HG03097 (cell line): ENCODE data around the gene PTPRN2.

Experiments
- ATAC-seq: cut with Tn5 transposase; IDR thresholded peaks from one replicate; pipeline ENCODE4 v1.9.1; 2021; ENCODE audit not compliant: unreplicated experiment, low FRiP score

The PTPRN2 gene

DNA sequence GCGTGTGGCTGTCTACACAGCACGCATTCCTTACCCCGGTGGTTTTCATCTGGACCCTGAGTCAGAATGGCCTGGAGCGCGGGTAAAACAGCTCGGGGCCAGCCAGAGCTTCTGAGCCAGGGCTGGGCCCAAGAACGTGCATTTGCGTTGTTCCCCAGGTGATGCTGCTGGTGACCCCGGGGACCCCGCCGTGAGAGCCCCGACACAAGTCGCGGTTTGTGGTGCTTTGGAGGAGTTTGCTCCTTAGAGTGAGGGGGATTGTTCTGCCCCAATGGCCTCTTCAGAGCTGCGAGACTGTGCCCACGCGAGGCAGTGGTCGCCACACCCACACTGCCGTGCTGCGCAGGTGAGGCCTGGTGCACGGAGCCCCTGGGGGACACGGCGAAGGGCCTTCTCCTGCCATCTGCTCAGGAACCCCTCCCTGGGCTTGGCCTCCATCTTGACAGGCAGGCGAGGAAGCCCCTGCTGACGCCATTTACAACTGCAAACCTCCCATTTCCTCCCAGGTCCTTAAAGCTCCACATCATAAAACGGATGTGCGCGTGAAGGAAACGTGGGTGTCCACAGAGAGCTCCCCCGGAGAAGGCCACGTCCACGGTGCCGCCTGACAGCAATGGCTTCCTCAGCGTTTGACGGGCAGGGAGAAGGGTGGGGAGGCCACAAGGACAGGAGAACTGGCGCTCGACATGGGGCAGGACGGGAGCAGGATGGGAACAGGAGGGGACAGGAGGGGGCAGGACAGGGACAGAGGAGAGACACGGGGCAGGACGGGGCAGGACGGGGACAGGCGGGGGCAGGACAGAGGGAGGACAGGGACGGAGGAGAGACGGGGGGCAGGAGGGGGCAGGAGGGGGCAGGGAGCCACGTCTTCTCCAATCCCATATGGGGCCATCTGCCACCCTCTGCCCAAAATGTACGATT is 773.6 kb downstream of the PTPRN2 start:
- no peak for ATAC-seq

GRCh38 chr7:157813053-157813452 is 774.6 kb downstream of the PTPRN2 start:
- ATAC-seq = no peak

DNA sequence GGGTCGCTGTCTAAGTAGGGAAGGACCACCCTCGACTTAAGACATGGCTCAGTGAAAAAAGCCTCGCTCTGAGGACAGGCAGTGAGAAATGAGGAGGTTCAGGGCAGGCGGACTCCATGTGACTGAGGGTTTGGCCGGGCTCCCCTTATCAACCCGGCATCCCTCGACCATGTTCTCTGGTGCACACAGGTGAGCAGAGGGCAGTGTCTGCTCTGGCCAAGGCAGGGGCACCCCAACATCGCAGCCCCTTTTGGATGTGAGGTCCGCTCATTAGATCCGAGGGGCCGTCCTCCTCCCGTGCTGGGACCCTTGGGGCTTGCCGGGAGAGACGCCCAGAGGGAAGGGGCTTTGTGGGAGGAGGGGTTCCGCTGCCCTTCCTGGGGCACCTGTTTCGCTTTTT is 775.7 kb downstream of the PTPRN2 start:
- ATAC-seq = no peak

- ATAC-seq = no peak
Observed at GRCh38 chr7:157809863-157810851, 777.5 kb downstream of the PTPRN2 start.

DNA sequence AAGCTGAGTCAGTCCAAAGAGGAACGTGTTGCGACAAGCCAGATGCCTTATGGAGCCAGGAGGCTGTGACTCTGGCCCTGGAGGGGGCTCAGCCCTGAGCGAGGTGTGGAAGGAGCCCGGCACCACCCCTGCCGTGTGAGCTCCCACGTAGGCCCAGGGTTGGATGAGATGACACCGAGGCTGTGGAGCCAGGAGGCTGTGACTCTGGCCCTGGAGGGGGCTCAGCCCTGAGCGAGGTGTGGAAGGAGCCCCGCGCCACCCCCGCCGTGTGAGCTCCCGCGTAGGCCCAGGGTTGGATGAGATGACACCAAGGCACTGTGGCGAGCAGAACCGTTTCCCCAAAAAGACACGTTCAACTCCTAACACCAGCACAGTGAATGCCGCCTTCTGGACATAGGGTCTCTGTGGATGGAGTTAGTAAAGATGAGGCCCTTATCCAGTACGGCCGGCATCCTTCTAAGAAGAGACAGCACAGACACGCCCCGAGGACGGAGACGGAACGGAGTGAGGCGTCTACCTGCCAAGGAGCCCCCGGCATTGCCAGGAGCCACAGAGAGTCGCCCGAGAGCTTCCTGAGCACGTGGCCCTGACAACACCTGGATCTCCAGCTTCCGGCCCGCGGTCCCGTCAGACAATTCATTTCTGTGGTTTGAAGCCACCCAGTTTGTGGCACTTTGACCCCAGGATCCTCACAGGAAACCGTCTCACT is 778.3 kb downstream of the PTPRN2 start:
- ATAC-seq = no peak

DNA sequence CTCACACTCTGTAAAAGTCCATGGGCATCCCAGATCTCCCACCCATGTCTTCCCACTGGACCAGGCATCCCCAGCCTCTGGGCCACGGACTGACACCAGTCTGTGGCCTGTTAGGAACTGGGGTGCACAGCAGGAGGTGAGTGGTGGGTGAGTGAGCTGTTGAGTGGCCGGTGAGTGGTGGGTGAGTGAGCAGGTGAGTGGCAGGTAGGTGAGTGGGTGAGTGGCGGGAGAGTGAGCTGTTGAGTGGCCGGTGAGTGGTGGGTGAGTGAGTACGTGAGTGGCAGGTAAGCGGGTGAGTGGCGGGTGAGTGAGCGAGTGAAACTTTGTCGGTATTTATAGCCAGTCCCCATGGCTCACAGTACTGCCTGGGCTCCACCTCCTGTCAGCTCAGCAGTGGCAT is 779.6 kb downstream of the PTPRN2 start:
- ATAC-seq = no peak

DNA sequence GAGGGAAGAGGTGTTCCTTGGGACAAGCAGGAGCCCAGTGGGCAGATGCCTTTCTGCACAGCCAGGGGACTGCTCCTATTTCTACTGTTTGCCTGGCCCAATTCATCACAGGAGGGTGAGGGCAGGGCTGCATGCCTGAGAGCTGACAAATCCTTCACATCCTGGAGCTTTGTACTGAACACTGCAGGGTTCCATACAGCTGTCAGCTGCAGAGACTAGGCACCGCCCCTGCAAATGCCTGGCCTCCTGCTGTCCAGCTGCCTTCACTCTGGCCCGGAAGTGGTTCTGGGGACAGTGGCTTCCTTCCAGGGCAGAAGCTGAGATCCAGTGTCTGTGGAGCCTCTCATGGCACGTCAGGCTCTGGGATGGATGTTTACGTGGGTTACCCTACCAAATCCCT is 780.1 kb downstream of the PTPRN2 start:
- ATAC-seq = no peak

- no peak for ATAC-seq
Observed at GRCh38 chr7:157806711-157807110, 780.9 kb downstream of the PTPRN2 start.

DNA sequence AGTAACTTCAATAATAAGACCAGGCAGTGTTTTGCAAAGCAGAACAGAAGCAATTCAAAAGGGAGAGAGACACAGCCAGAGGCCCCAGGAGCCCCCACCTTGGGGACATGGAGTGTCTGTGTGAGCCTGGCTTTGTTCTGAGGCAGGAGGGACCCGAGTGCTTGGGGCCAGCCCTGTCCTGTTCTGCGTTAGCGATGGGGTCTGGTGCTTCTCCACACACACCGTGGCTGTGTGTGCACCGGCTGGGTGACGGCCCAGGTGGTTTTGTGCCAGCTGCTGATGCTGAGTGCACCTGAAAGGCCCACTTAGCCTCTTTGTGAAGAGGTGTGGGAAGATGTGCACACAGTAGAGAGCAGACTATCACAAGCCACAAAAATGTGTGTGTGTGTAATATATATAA is 781.9 kb downstream of the PTPRN2 start:
- no peak for ATAC-seq

DNA sequence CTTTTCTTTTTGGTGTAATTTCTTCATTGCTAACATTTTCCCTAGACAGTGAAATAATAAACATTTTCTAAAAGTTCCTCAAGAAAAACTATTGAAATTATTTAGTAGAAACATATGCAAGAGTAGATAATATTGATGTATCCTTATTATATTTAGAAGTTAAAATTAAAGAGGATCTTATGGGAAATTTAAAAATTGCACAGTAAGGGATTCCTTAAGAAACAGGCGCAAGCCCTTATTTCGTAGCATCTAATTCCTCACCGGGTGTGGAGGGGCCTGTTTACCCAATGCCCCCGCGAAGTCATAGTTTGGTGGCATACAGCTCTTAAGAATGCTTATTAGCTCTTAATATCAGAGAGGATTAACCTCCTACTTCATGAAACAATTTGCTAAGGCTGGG is 783.7 kb downstream of the PTPRN2 start:
- no peak for ATAC-seq

DNA sequence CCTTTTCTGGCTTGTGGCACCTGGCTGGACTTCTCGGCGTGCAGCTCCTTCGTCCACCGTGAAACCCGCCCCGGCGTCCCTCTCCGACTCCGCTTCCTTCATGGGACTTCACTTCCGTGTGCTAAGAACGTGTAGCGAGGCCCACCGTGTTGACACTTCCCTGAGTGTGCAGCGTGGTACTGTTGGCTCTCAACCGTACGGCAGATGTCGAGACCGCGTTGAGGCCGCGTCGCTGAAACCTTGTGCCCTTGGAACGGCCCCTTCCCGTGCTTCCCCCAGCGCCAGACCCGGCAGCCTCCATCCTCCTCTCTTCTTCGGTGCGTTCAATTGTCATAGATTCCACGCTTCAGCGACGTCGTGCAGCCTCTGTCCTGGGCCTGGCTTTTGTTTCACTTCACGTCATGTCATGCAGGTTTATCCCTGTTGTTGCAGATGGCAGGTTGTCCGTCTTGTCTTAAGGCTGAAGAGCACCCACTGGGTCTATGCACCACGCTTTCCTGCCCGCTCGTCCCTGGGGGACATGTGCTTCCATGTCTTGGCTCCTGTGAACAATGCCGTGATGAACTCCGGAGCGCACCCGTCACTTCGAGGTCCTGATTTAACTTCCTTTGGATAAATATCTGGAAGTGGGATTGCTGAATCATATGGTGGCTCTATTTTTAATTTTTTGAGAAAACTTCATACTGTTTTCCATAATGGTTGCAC is 785.5 kb downstream of the PTPRN2 start:
- ATAC-seq = no peak

- no peak for ATAC-seq
Observed at GRCh38 chr7:157801113-157801512, 786.5 kb downstream of the PTPRN2 start.

DNA sequence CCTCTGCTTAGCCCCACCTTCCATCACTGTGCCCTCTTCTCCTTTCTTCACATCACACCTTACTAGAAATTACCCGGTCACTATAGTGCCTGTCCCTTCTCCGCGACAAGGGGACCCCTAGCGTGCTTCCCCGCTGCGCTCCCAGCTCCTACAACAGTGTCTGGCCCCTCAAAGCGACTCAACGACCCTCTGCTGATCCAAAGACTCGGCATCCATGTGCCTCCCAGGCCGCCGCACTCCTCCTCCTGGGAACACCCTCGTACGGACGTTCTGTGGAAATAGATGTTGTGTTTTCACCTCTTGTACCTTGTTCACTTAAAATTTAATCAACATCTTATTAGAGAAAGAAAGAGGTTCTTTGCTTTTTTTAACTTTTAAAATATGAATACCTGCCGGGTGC is 787.3 kb downstream of the PTPRN2 start:
- ATAC-seq = no peak

GRCh38 chr7:157799076-157799685 is 788.4 kb downstream of the PTPRN2 start:
- no peak for ATAC-seq

DNA sequence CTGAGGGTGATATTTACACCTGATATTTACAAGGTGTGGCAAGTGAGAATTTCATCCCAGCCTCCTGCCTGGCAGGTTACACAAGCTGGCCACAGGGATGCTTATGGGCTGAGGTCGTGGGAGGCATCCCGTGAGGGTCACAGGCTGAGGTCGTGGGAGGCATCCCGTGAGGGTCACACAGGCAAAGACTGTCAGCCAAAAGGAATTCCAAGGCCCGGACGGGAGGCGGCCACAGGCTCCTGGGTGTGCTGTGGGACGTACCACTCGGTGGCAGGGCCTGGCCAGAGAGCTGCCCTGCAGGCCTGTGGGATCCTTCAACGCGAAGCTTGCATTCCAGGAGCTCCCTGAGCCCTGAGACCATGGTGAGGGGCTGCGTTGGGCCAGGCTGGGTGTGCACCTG is 790.3 kb downstream of the PTPRN2 start:
- ATAC-seq = no peak

DNA sequence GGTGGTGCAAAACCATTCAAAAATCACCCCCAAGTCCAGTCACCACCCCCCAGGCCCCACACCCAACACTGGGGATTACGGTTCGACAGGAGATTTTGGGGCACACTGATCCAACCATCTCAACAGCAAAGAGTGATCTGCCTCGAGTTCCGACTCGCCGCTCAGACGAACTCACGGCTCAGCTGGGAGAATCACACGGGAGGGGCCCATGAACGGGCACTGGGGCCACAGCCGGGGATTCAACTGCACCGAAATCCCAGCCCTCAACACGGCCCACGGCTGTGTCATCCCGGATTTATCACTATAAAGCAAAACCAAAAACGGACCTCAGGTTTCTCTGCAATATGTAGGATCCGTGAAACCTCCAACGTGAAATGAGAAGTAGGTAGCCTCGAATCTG is 790.8 kb downstream of the PTPRN2 start:
- ATAC-seq = no peak

DNA sequence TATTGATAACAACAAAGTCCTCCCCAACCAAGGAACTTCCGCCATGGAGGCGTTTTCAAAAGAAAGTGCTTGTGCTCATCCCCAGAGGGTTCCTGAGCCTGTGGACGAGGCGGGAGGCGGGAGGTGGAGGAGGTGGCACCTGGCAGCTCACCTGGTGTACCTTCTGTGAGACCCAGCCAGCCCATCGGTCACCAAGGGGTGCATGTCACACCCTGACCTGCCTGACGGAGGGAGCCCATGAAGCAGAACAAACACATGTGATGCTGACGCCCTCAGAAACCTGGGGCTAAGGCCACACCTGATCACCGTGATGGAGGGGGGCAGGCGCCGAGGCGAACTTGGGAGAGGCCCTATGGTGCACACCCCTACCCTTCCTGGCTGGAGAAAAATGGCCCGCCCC is 792.0 kb downstream of the PTPRN2 start:
- no peak for ATAC-seq

DNA sequence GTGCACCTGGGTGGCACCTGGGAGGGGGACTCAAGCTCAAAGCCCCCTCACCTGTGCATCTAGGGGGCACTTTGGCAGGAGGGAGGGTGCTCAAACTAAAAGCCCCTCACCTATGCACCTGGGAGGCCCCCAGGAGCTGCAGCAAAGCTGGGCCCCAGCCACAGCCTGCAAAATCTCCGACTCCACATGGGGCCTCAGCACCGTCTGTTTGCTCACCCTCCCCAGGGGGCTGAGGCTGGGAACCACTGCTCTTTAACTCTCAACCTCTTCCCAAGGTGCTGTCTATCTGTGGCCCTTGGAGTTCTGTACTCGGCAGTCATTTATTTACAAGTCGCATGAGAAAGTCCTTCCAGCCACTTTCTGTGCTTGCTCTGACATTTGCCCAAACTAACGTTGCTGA is 792.4 kb downstream of the PTPRN2 start:
- ATAC-seq = no peak

DNA sequence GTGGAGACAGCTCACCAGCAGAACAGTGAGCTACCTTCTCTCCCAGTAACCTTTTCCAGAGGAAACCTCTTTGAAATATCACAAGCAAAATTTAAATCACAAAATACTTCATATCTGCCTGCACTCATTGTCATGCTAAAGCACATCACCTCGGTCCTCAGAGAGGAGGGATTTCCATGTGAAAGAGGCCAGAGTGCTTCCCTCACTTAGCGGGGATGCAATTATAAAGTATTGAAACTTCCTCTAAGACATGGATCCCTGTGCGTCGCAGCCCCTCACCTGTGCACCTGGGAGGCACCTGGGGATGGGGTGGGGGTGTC is 792.9 kb downstream of the PTPRN2 start:
- ATAC-seq = no peak
